ENCODE data around the gene ANKS1A. TPM values are rescaled to one million over a fixed set of nuclear protein-coding genes. Genes with fewer than 3 reads are reported as not detected.

The ANKS1A gene
- total RNA-seq, 2 donors from 2014 or later, result 20.5 to 68.4 TPM

- Histone ChIP-seq H3K27me3 (replicated peaks; ENCODE audit: insufficient read depth) (no peaks in the 10 kb centered on the region), H3K36me3 (no peaks in the 10 kb centered on the region), H3K9me3 (no peaks in the 10 kb centered on the region), H3K4me3 (no peak overlapping the region), H3K4me1 (replicated peaks) (no peaks in the 10 kb centered on the region), H3K27ac (no peak overlapping the region)
- DNase-seq (ENCODE audit: low spot score), result no peak
- 64% methylated on average over 4 of the region's 4 CpGs for WGBS
- TF ChIP-seq CTCF (IDR thresholded peaks at IDR 0.05), result no peak
- no peak for TF ChIP-seq POLR2AphosphoS5 (IDR thresholded peaks at IDR 0.05)
- TF ChIP-seq POLR2A (IDR thresholded peaks at IDR 0.05), result no peak
- intact Hi-C loops (cut with DNase I), result no loop called here
These were observed 11.4 kb downstream of the ANKS1A start for GRCh38 chr6:34900321-34901031.

- no peak overlapping the region for H3K4me3 ChIP-seq
- H3K4me1 ChIP-seq (replicated peaks), result no peaks in the 10 kb centered on the region
- intact Hi-C loops (cut with DNase I), result no loop called here
- H3K27ac ChIP-seq, result no peak overlapping the region
- WGBS, result 97% methylated on average over 5 of the region's 5 CpGs
- no peak for TF ChIP-seq POLR2AphosphoS5 (IDR thresholded peaks at IDR 0.05)
- no peak for TF ChIP-seq POLR2A (IDR thresholded peaks at IDR 0.05)
- no peak for TF ChIP-seq CTCF (IDR thresholded peaks at IDR 0.05)
- H3K9me3 ChIP-seq, result no peaks in the 10 kb centered on the region
- no peak for DNase-seq (ENCODE audit: low spot score)
- H3K36me3 ChIP-seq, result no peaks in the 10 kb centered on the region
- no peaks in the 10 kb centered on the region for H3K27me3 ChIP-seq (replicated peaks; ENCODE audit: insufficient read depth)
These were observed 12.9 kb downstream of the ANKS1A start for GRCh38 chr6:34901930-34902329.

- Histone ChIP-seq H3K9me3 (no peaks in the 10 kb centered on the region), H3K36me3 (no peaks in the 10 kb centered on the region), H3K4me1 (replicated peaks) (no peaks in the 10 kb centered on the region), H3K27me3 (replicated peaks; ENCODE audit: insufficient read depth) (no peaks in the 10 kb centered on the region), H3K27ac (no peak overlapping the region), H3K4me3 (no peak overlapping the region)
- no peak for TF ChIP-seq POLR2AphosphoS5 (IDR thresholded peaks at IDR 0.05)
- no peak for TF ChIP-seq POLR2A (IDR thresholded peaks at IDR 0.05)
- no peak for TF ChIP-seq CTCF (IDR thresholded peaks at IDR 0.05)
- WGBS, result 92% methylated on average over 5 of the region's 5 CpGs
- DNase-seq (ENCODE audit: low spot score), result no peak
- intact Hi-C loops (cut with DNase I), result no loop called here
These were observed 16.0 kb downstream of the ANKS1A start for GRCh38 chr6:34904990-34905613.

GRCh38 chr6:34906826-34907225, 17.8 kb downstream of the ANKS1A start:
- no peaks in the 10 kb centered on the region for H3K4me1 ChIP-seq (replicated peaks)
- WGBS, result 95% methylated on average over 2 of the region's 2 CpGs
- no peak overlapping the region for H3K4me3 ChIP-seq
- no peaks in the 10 kb centered on the region for H3K9me3 ChIP-seq
- no peak overlapping the region for H3K27ac ChIP-seq
- intact Hi-C loops (cut with DNase I), result no loop called here
- no peak for TF ChIP-seq POLR2AphosphoS5 (IDR thresholded peaks at IDR 0.05)
- TF ChIP-seq CTCF (IDR thresholded peaks at IDR 0.05), result no peak
- TF ChIP-seq POLR2A (IDR thresholded peaks at IDR 0.05), result no peak
- DNase-seq (ENCODE audit: low spot score), result no peak
- H3K36me3 ChIP-seq, result no peaks in the 10 kb centered on the region
- no peaks in the 10 kb centered on the region for H3K27me3 ChIP-seq (replicated peaks; ENCODE audit: insufficient read depth)

- no peaks in the 10 kb centered on the region for H3K9me3 ChIP-seq
- no peak for TF ChIP-seq POLR2AphosphoS5 (IDR thresholded peaks at IDR 0.05)
- no peak for TF ChIP-seq POLR2A (IDR thresholded peaks at IDR 0.05)
- TF ChIP-seq CTCF (IDR thresholded peaks at IDR 0.05), result no peak
- DNase-seq (ENCODE audit: low spot score), result no peak
- 95% methylated on average over 3 of the region's 3 CpGs for WGBS
- H3K27me3 ChIP-seq (replicated peaks; ENCODE audit: insufficient read depth), result no peaks in the 10 kb centered on the region
- H3K4me1 ChIP-seq (replicated peaks), result no peaks in the 10 kb centered on the region
- intact Hi-C loops (cut with DNase I), result no loop called here
- H3K4me3 ChIP-seq, result no peak overlapping the region
- no peak overlapping the region for H3K27ac ChIP-seq
- H3K36me3 ChIP-seq, result no peaks in the 10 kb centered on the region
These were observed 19.1 kb downstream of the ANKS1A start for GRCh38 chr6:34908194-34908593.
